Endometrium (tissue), 2 donors: ENCODE measurements around the gene GTF3C6.
A peak's percentile ranks its signal among the peaks of the same experiment; 100 is the strongest.
"Not testable (repeated sequence)": the region's sequence is repeated elsewhere in the genome, so short reads cannot be mapped to it uniquely, and the experiment has no call there.

Source experiments
- FAIRE-seq: peaks from 2 replicates; lab custom pipeline; 2012; peaks lifted over from hg19 to GRCh38; lab: Jason Lieb, UNC
- donor health status: control.
- donor health status: control.

GTF3C6 gene

DNA sequence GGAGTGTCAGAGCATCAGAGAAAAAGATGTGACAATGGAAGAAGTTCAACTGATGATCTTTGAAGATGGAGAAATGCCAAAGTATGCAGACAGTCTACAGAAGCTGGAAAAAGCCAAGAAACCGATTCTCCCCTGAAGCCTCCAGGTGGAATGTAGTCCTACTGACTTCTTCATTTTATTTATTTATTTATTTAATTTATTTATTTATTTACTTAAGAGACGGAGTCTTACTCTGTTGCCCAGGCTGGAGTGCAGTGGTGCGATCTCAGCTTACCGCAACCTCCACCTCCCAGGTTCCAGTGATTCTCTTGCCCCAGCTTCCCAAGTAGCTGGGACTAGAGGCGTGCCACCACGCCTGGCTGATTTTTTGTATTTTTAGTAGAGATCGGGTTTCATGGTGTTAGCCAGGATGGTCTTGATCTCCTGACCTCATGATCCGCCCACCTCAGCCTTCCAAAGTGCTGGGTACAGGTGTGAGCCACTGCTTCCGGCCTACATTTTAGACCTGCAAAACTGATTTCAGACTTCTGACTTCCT is 21.1 kb downstream of the GTF3C6 start:
- no peak for FAIRE-seq

DNA sequence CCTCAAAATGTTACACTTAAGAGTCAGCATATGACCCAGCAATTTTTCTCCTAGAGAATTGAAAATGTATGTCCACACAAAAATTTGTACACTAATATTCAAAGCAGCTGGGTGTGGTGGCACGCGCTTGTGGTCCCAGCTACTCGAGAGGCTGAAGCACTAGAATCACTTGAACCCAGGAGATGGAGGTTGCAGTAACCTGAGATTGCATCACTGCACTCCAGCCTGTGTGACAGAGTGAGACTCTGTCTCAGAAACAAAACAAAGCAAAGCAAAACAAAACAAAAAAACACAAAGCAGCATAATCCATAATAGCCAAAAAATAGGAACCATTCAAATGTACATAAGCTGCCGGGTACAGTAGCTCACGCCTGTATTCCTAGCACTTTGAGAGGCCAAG is 21.7 kb downstream of the GTF3C6 start:
- no peak for FAIRE-seq

DNA sequence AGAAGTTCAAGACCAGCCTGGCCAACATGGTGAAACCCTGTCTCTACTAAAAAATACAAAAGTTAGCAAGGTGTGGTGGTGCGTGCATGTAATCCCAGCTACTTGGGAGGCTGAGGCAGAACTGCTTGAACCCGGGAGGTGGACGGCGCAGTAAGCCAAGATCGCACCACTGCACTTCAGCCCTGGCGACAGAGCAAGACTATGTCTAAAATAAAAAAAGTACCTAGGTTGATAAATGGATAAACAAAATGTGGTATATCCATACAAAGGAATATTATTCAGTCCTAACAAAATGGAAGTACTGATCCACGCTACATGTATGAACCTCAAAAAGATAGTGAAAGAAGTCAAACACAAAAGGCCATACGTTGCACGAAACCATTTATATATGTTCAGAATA is 22.1 kb downstream of the GTF3C6 start:
- FAIRE-seq, result no peak

DNA sequence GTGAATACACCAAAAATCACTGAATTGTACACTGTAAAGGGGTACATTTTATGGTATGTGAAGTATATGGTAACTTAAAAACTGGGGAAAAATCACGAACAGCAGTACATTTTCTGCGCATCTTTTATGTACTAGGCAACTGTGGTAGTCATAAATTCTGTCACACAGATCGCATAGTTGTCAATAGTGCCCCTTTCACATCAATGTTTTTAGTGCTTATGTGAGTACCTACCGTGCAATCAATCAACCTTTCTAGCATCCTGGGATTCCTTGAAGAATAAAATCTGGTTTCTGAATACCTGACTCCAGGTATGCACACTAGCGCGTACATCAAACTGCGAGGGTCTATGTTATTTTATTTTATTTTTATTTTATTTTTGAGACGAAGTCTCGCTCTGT is 22.7 kb downstream of the GTF3C6 start:
- no peak for FAIRE-seq

DNA sequence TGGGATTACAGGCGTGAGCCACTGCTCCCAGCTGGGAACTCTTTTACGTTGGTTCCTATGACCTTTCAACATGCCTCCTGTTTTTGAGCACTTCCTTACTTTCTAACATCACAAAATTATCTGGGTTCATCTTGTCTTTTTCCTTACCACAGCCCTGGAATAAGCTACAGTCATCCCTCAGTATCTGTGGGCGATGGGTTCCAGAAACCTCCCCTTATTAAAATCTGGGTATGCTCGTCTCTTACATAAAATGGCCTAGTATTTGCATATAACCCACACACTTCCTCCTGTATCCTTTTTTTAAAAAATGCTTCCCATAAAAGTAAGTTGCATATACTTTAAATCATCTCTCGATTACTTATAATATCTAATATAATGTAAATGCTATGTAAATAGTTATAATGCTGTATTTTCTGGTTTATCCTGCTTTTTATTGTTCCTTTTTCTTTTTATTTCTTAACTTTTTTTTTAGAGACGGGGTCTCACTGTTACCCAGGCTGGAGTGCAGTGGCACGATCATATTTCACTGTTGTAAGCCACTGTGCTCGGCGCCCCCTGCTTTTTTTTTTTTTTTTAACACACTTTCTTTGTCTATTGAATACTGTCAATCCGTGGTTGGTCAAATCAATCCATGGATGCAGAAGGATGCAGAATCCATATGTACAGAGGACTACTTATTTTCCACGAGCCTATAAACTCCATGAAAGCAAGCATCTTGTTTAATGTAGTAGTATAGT is 32.5 kb downstream of the GTF3C6 start:
- no peak for FAIRE-seq

DNA sequence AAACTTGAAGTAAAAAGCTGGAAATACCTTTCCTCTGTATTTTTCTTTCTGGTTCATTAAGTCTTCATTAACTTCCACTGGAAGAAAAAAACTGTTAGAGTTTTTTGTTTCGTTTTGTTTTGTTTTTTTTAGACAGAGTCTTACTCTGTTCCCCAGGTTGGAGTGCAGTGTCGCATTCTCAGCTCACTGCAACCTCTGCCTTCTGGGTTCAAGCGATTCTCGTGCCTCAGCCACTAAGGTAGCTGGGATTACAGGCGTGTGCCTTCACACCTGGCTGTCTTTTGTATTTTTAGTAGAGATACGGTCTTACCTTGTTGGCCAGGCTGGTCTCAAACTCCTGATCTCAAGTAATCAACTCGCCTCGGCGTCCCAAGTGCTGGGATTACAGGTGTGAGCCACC is 38.2 kb downstream of the GTF3C6 start:
- no peak for FAIRE-seq

DNA sequence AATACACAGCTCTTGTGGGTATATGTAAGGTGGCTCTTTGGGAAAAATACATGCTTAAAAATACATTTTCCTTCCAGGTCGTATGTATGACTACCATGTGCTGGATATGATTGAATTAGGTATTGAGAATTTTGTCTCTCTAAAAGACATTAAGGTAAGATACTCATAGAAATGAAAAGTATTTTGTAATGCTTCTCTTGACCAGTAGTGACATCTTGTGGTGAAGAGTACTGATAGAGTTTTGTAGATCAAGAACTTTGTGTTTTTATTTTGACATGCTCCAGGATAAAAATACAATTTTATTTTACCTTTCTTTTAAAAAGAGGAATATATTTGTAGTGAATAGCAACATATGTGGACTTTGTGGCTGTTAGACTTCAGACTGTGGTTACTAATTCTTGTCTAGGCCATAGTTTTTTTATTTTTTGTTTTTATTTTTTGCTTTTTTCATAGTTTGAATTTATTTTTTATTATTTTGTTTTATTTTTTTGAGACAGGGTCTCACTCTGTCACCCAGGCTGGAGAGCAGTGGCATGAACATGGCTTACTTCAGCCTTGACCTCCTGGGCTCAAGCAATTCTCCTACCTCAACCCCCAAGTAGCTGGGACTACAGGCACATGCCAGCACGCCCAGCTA is 41.2 kb downstream of the GTF3C6 start:
- FAIRE-seq, result peak; percentile 43

DNA sequence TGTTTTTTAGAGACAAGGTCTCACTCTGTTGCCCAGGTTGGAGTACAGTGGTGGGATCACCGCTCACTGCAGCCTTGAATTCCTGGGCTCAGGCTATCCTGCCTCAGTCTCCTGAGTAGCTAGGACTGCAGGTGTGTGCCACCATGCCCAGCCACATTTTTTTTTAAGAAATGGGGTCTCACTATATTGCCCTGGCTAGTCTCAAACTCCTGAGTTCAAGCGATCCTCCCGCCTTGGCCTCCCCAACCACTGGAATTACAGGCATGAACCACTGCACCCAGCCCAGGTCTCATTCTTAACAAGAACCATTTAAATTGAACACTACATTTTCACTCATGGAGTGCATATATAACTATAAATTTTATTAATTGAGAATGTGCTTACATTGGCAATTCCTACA is 43.8 kb downstream of the GTF3C6 start:
- no peak for FAIRE-seq

DNA sequence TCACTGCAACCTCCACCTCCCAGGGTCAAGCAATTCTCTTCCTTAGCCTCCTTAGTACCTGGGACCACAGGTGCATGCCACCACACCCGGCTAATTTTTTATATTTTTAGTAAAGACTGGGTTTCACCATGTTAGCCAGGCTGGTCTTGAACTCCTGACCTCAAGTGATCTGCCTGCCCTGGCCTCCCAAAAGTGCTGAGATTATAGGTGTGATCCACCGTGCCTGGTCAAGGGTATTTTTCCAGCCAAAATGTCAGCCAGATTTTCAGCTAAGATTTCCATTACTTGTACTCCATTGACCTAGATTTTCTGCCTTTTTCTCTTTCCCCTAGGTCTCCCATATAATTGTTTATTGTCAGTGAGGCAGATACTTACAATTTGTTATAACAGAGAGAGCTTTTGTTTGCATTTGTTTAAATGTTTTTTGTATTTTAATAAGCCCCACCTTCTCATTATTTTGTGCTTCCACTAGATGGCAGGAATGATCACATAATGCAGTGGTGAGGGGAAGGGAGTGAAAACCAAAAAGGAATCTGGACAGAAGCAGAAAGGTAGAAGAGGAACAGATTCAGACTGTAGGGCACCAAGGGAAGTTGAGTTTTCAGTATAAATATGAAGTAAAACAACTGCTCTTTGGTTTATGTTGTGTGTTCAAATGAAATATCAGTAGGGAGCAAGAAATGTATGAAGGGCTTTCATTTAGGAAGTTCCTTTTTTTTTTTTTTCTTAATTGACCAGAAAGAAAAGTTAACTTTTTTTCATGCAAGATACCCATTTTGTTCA is 53.0 kb downstream of the GTF3C6 start:
- FAIRE-seq, result peak; percentile 59

DNA sequence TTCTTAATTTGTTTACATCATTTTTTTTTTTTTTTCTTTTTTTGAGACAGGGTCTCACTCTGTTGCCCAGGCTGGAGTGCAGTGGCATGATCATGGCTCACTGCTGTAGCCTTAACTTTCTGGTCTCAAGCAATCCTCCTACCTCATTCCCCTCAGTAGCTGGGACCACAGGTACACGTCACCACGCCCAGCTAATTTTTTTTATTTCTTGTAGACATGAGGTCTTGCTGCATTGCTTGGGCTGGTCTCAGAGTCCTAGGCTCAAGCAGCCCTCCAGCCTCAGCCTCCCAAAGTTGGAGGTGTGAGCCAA is 53.6 kb downstream of the GTF3C6 start:
- no peak for FAIRE-seq

DNA sequence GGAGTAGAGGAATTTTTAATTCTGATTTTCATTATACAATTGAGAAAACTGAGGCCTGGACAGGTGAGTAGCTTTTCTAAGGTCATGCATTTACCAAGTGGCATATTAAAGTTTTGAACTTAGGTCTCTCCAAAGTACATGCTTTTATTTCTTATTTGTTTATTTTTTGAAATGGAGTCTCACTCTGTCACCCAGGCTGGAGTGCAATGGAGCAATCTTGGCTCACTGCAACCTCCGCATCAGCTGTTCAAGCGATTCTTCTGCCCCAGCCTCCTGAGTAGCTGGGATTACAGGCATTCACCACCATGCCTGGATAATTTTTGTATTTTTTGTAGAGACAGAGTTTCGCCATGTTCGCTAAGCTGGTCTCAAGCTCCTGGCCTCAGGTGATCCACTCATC is 54.0 kb downstream of the GTF3C6 start:
- not testable (repeated sequence) for FAIRE-seq

DNA sequence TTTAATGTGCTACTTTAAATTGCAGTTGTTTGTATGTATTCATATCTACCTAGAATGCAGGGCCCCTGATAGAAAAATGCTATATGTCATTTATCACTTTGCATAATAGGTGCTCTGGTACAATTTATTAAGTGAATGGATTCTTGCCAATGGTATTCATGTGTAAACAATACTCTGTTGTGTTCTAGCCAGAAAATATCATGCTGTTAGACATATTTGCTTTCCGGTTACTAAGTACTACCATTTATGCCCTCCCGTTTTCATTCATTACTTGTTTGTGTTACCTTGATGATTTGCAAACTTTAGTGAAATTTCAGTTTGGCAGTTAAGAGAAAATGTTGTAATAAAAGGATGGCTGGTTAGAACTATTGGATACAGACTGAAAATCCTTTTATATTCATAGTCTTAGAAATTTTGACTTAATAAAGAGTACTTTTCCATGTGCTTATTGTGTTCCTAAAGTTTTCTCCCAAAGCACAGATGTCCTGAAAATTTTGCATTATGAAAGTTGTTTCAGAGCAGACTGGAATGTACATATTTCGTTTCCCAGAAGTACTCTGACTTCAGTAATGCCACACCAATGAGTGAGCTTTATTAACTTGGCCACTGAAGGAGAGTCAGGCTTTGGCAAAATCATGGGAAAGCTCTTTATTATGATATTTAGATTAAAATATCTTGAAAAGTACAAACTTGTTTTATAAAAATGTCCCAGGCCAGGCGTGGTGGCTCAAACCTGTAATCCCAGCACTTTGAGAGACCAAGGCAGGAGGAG is 54.8 kb downstream of the GTF3C6 start:
- no peak for FAIRE-seq

DNA sequence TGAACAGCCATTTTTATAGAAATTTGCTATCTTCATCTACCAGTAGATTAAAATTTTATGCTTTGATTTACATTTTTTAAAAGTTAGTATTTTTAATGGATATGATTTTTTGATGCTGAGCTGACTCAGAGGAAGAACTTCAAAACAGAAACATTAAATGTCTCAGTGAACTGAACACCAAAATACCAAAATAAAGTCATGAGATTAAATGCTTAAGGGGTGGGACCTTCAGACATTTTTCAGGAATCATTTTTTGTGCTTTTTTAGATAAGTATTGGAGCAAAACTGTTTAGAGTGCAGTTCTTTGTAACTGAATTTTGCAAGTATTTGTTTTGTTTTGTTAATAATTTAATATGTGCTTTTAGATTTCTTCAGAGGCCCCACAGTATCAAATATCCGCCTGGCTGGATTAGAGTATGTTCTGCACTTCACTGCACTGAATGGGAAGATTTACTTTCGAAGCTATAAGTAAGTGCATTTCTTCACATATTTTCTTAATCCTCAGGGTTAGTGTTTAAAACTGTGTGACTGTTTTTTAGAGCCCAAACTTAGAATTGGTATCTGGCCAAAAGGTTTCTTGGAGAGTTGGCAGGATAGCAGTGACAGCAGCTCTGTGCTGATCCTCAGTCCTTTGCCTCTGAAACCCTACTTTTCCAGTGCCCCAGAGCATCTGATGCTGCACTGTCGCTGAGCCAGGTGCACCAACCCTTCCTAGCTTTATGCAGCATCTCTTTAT is 57.1 kb downstream of the GTF3C6 start:
- FAIRE-seq, result no peak

DNA sequence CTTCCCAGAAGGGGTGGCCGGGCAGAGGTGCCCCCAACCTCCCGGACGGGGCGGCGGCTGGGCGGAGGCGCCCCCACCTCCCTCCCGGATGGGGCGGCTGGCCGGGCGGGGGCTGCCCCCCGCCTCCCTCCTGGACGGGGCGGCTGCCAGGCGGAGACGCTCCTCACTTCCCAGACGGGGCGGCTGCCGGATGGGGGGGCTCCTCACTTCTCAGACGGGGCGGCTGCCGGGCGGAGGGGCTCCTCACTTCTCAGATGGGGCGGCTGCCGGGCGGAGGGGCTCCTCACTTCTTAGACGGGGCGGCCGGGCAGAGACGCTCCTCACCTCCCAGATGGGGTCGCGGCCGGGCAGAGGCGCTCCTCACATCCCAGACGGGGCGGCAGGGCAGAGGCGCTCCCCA is 58.7 kb downstream of the GTF3C6 start:
- FAIRE-seq, result not testable (repeated sequence)
